ENCODE measurements around the gene KRTAP26-1.

Gene KRTAP26-1

DNA sequence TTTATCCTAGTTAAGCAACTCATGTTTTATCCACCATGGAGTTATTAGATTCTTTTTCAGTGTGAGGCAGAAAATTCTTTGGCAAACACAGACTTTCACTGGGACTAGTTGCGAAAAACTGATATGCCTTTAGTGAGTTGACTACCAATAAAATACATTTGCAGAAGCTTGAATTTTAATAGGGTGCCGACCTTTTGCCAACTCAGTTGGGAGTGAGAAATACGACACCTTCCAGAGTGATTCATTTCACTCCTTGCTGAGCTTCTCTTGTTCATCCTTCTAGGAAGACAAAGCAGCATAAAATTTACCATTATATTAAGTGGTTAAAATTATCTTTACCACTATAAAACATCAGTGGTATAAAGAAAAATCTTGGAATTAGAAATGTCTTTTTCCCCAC lies 29.5 kb upstream of the KRTAP26-1 start:
- Histone ChIP-seq H3K4me2 (ENCODE audit: insufficient read depth, low read length, poor library complexity, severe bottlenecking) (no peak overlapping the region), H3K27ac (replicated peaks; ENCODE audit: low read length) (no peak overlapping the region), H2BK120ac (ENCODE audit: low read depth, low read length) (no peak overlapping the region), H4K8ac (ENCODE audit: low read depth, low read length) (no peak overlapping the region), H3K4ac (ENCODE audit: low read length) (no peak overlapping the region), H3K18ac (ENCODE audit: low read length) (no peak overlapping the region), H3K4me1 (ENCODE audit: control insufficient read depth in 2 of 2, insufficient read depth in 1 of 2, low read depth in 1 of 2, low read length in 2 of 2) (peaks cover 2% of the 10 kb centered on the region in 2 donors), H2BK12ac (ENCODE audit: low read length) (no peak overlapping the region), H2AK5ac (ENCODE audit: low read depth, low read length) (no peak overlapping the region), H3K9ac (ENCODE audit: low read depth, low read length, poor library complexity) (no peak overlapping the region), H3K36me3 (replicated peaks in 1 of 2; ENCODE audit: control insufficient read depth in 2 of 2, insufficient read depth in 2 of 2, low read length in 2 of 2) (no peaks in the 10 kb centered on the region), H2AFZ (ENCODE audit: low read length) (no peak overlapping the region), H3K4me3 (ENCODE audit: low read length in 2 of 2) (no peak overlapping the region), H3K27me3 (ENCODE audit: control insufficient read depth in 3 of 3, insufficient read depth in 3 of 3, low read depth in 1 of 3, low read length in 3 of 3) (no peaks in the 10 kb centered on the region), H2BK15ac (ENCODE audit: low read length) (no peak overlapping the region), H2BK5ac (ENCODE audit: low read length) (no peak overlapping the region), H4K91ac (ENCODE audit: low read depth, low read length, poor library complexity) (no peak overlapping the region), H3K9me3 (replicated peaks in 1 of 2; ENCODE audit: control insufficient read depth in 2 of 2, insufficient read depth in 1 of 2, low read depth in 1 of 2, low read length in 2 of 2) (no peaks in the 10 kb centered on the region), H3K23ac (ENCODE audit: low read depth, low read length, poor library complexity) (no peak overlapping the region), H3K79me1 (ENCODE audit: low read depth, low read length) (no peaks in the 10 kb centered on the region), H3K14ac (ENCODE audit: low read length) (no peak overlapping the region)
- no peak for DNase-seq (ENCODE audit: low spot score)
- no CpG with 5 or more reads among the region's 3 CpGs for WGBS, 2 donors (ENCODE audit: extremely low coverage in 2 of 2, insufficient read length in 2 of 2, insufficient replicate concordance in 1 of 2)

GRCh38 chr21:30348506-30348905 lies 28.4 kb upstream of the KRTAP26-1 start, which contains the start of gene KRTAP23-1:
Gene KRTAP23-1 (minus strand): TSS chr21:30348606. CDS start chr21:30348606, 0 bp downstream.
- peaks cover 2% of the 10 kb centered on the region in 2 donors for H3K4me1 ChIP-seq (ENCODE audit: control insufficient read depth in 2 of 2, insufficient read depth in 1 of 2, low read depth in 1 of 2, low read length in 2 of 2)
- DNase-seq (ENCODE audit: low spot score) = no peak
- no peak within 1 kb of the TSS for H2BK12ac ChIP-seq (ENCODE audit: low read length)
- no peaks in the 10 kb centered on the region for H3K36me3 ChIP-seq (replicated peaks in 1 of 2; ENCODE audit: control insufficient read depth in 2 of 2, insufficient read depth in 2 of 2, low read length in 2 of 2)
- H2AK5ac ChIP-seq (ENCODE audit: low read depth, low read length) = no peak within 1 kb of the TSS
- H4K8ac ChIP-seq (ENCODE audit: low read depth, low read length) = no peak within 1 kb of the TSS
- no peaks in the 10 kb centered on the region for H3K79me1 ChIP-seq (ENCODE audit: low read depth, low read length)
- H2BK5ac ChIP-seq (ENCODE audit: low read length) = peak within 1 kb of the TSS; percentile 35
- no peak within 1 kb of the TSS for H4K91ac ChIP-seq (ENCODE audit: low read depth, low read length, poor library complexity)
- H3K27me3 ChIP-seq (ENCODE audit: control insufficient read depth in 3 of 3, insufficient read depth in 3 of 3, low read depth in 1 of 3, low read length in 3 of 3) = no peaks in the 10 kb centered on the region
- H3K4me2 ChIP-seq (ENCODE audit: insufficient read depth, low read length, poor library complexity, severe bottlenecking) = no peak within 1 kb of the TSS
- peaks cover 0 to 2% of the 10 kb centered on the region in 2 donors for H3K9me3 ChIP-seq (replicated peaks in 1 of 2; ENCODE audit: control insufficient read depth in 2 of 2, insufficient read depth in 1 of 2, low read depth in 1 of 2, low read length in 2 of 2)
- no peak within 1 kb of the TSS for H2BK15ac ChIP-seq (ENCODE audit: low read length)
- H3K4ac ChIP-seq (ENCODE audit: low read length) = no peak within 1 kb of the TSS
- H3K14ac ChIP-seq (ENCODE audit: low read length) = no peak within 1 kb of the TSS
- no peak within 1 kb of the TSS for H3K27ac ChIP-seq (replicated peaks; ENCODE audit: low read length)
- peak within 1 kb of the TSS; percentile 49 for H3K18ac ChIP-seq (ENCODE audit: low read length)
- WGBS, 2 donors (ENCODE audit: extremely low coverage in 2 of 2, insufficient read length in 2 of 2, insufficient replicate concordance in 1 of 2) = no CpG with 5 or more reads among the region's 4 CpGs
- no peak within 1 kb of the TSS for H3K4me3 ChIP-seq (ENCODE audit: low read length in 2 of 2)
- no peak within 1 kb of the TSS for H2BK120ac ChIP-seq (ENCODE audit: low read depth, low read length)
- no peak within 1 kb of the TSS for H3K9ac ChIP-seq (ENCODE audit: low read depth, low read length, poor library complexity)
- H3K23ac ChIP-seq (ENCODE audit: low read depth, low read length, poor library complexity) = no peak within 1 kb of the TSS
- H2AFZ ChIP-seq (ENCODE audit: low read length) = no peak within 1 kb of the TSS

GRCh38 chr21:30345014-30345413 lies 24.9 kb upstream of the KRTAP26-1 start:
- Histone ChIP-seq H3K23ac (ENCODE audit: low read depth, low read length, poor library complexity) (no peak overlapping the region), H3K36me3 (replicated peaks in 1 of 2; ENCODE audit: control insufficient read depth in 2 of 2, insufficient read depth in 2 of 2, low read length in 2 of 2) (no peaks in the 10 kb centered on the region), H3K4me1 (ENCODE audit: control insufficient read depth in 2 of 2, insufficient read depth in 1 of 2, low read depth in 1 of 2, low read length in 2 of 2) (no peaks in the 10 kb centered on the region), H4K91ac (ENCODE audit: low read depth, low read length, poor library complexity) (no peak overlapping the region), H2AFZ (ENCODE audit: low read length) (no peak overlapping the region), H3K27ac (replicated peaks; ENCODE audit: low read length) (no peak overlapping the region), H2BK120ac (ENCODE audit: low read depth, low read length) (no peak overlapping the region), H3K4ac (ENCODE audit: low read length) (no peak overlapping the region), H2BK5ac (ENCODE audit: low read length) (no peak overlapping the region), H4K8ac (ENCODE audit: low read depth, low read length) (no peak overlapping the region), H2BK15ac (ENCODE audit: low read length) (no peak overlapping the region), H3K4me2 (ENCODE audit: insufficient read depth, low read length, poor library complexity, severe bottlenecking) (no peak overlapping the region), H3K4me3 (ENCODE audit: low read length in 2 of 2) (no peak overlapping the region), H2BK12ac (ENCODE audit: low read length) (no peak overlapping the region), H2AK5ac (ENCODE audit: low read depth, low read length) (no peak overlapping the region), H3K18ac (ENCODE audit: low read length) (no peak overlapping the region), H3K9me3 (replicated peaks in 1 of 2; ENCODE audit: control insufficient read depth in 2 of 2, insufficient read depth in 1 of 2, low read depth in 1 of 2, low read length in 2 of 2) (peaks cover 0 to 2% of the 10 kb centered on the region in 2 donors), H3K14ac (ENCODE audit: low read length) (no peak overlapping the region), H3K79me1 (ENCODE audit: low read depth, low read length) (no peaks in the 10 kb centered on the region), H3K9ac (ENCODE audit: low read depth, low read length, poor library complexity) (no peak overlapping the region), H3K27me3 (ENCODE audit: control insufficient read depth in 3 of 3, insufficient read depth in 3 of 3, low read depth in 1 of 3, low read length in 3 of 3) (no peaks in the 10 kb centered on the region)
- DNase-seq (ENCODE audit: low spot score) = no peak
- no CpG with 5 or more reads among the region's 2 CpGs for WGBS, 2 donors (ENCODE audit: extremely low coverage in 2 of 2, insufficient read length in 2 of 2, insufficient replicate concordance in 1 of 2)

DNA sequence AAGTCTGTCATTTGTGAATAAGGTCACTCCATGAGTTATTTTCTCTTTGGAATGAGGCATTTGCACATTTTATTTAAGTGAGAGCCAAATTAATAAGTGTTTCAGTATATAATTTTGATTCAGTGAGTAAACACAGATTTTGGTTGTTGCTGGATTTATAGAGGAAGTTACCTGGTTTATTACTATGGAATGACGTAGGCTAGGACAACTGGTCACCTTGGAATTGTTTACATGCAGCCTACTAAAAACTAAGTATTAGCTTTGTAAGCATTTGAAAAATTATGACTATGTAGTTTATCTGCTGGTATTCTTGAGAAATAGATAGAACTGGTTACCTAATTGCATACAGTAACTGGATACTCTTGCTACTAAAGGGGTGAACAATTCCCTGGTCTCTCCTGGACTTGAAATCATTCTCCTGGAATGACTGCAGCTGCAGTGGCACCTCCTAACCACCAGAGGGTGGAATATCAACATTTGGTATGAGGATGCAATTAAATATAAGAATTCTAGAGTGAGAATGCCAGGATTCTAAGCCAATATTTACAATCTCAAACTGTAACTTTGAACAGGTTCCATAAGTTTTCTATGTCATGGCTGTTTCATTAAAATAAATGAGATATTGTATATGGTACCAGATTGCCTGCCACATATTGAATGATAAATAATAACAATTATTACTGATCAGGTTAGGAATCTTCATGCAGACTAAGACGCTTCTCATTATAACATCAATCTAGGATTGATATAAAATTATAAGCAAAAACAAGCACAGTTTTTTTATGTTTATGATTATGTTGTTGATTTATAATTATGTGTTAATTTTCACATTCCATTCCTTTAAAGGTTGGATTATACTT lies 20.8 kb upstream of the KRTAP26-1 start:
- no peak overlapping the region for H3K23ac ChIP-seq (ENCODE audit: low read depth, low read length, poor library complexity)
- no peak overlapping the region for H3K9ac ChIP-seq (ENCODE audit: low read depth, low read length, poor library complexity)
- H2BK12ac ChIP-seq (ENCODE audit: low read length) = no peak overlapping the region
- H3K14ac ChIP-seq (ENCODE audit: low read length) = no peak overlapping the region
- no peak overlapping the region for H2AK5ac ChIP-seq (ENCODE audit: low read depth, low read length)
- H2AFZ ChIP-seq (ENCODE audit: low read length) = no peak overlapping the region
- peak; percentile 29 for DNase-seq (ENCODE audit: low spot score)
- no peak overlapping the region for H3K4me2 ChIP-seq (ENCODE audit: insufficient read depth, low read length, poor library complexity, severe bottlenecking)
- H3K9me3 ChIP-seq (replicated peaks in 1 of 2; ENCODE audit: control insufficient read depth in 2 of 2, insufficient read depth in 1 of 2, low read depth in 1 of 2, low read length in 2 of 2) = peaks cover 0 to 2% of the 10 kb centered on the region in 2 donors
- H2BK5ac ChIP-seq (ENCODE audit: low read length) = no peak overlapping the region
- H4K91ac ChIP-seq (ENCODE audit: low read depth, low read length, poor library complexity) = no peak overlapping the region
- H3K79me1 ChIP-seq (ENCODE audit: low read depth, low read length) = no peaks in the 10 kb centered on the region
- WGBS, 2 donors (ENCODE audit: extremely low coverage in 2 of 2, insufficient read length in 2 of 2, insufficient replicate concordance in 1 of 2) = no CpG with 5 or more reads among the region's 2 CpGs
- no peak overlapping the region for H3K4ac ChIP-seq (ENCODE audit: low read length)
- no peak overlapping the region for H4K8ac ChIP-seq (ENCODE audit: low read depth, low read length)
- H2BK120ac ChIP-seq (ENCODE audit: low read depth, low read length) = no peak overlapping the region
- H3K18ac ChIP-seq (ENCODE audit: low read length) = no peak overlapping the region
- H3K27me3 ChIP-seq (ENCODE audit: control insufficient read depth in 3 of 3, insufficient read depth in 3 of 3, low read depth in 1 of 3, low read length in 3 of 3) = no peaks in the 10 kb centered on the region
- no peak overlapping the region for H2BK15ac ChIP-seq (ENCODE audit: low read length)
- no peaks in the 10 kb centered on the region for H3K4me1 ChIP-seq (ENCODE audit: control insufficient read depth in 2 of 2, insufficient read depth in 1 of 2, low read depth in 1 of 2, low read length in 2 of 2)
- no peaks in the 10 kb centered on the region for H3K36me3 ChIP-seq (replicated peaks in 1 of 2; ENCODE audit: control insufficient read depth in 2 of 2, insufficient read depth in 2 of 2, low read length in 2 of 2)
- H3K4me3 ChIP-seq (ENCODE audit: low read length in 2 of 2) = no peak overlapping the region
- H3K27ac ChIP-seq (replicated peaks; ENCODE audit: low read length) = no peak overlapping the region

All from neuronal stem cell (in vitro differentiated cells).